Pancreas (tissue), 10 donors: ENCODE measurements around the gene KIF16B. TPM values are rescaled to one million over a fixed set of nuclear protein-coding genes. Genes with fewer than 3 reads are reported as not detected.
"Not testable (repeated sequence)": the region's sequence is repeated elsewhere in the genome, so short reads cannot be mapped to it uniquely, and the experiment has no call there.

ENCODE experiments used
- ATAC-seq, 4 donors: fragments of 200-7000 bp; cut with Tn5 transposase; one replicate each; pipeline versions ENCODE4 v1.8.0 to v1.9.1; 2020; ENCODE audit warnings: mild to moderate bottlenecking in 4 of 4, moderate library complexity in 4 of 4
- DNase-seq, 6 donors: peaks; one replicate each; pipeline ENCODE4 v3.0.0-alpha.2; 2020
- FAIRE-seq: peaks from 2 replicates; lab custom pipeline; 2012; peaks lifted over from hg19 to GRCh38; lab: Jason Lieb, UNC
- H3K27ac ChIP-seq, 4 donors: fragments of 200-600 bp; sonication (generic); 1 replicate in 3 of 4; 2 replicates in 1 of 4; pipeline versions ENCODE4 v1.5.0 to v1.8.0; 2020
- H3K27me3 ChIP-seq, 4 donors: fragments of 200-600 bp; one replicate each; pipeline ENCODE4 v1.8.0; 2021
- H3K36me3 ChIP-seq, 3 donors: fragments of 200-600 bp; sonication (generic) in 1 of 3; one replicate each; pipeline versions ENCODE4 v1.5.0 to v1.8.0; 2020 to 2021
- H3K4me1 ChIP-seq, 3 donors: fragments of 200-600 bp; one replicate each; pipeline ENCODE4 v1.8.0; 2021
- H3K4me3 ChIP-seq, 4 donors: fragments of 200-600 bp; sonication (generic) in 2 of 4; one replicate each; pipeline versions ENCODE4 v1.5.0 to v1.8.0; 2020 to 2021
- H3K9me3 ChIP-seq, 4 donors: fragments of 200-600 bp; one replicate each; pipeline ENCODE4 v1.8.0; 2021
- WGBS, 2 donors: extraction: QIAGEN DNeasy Blood & Tissue Kit; methylation state at CpG; one replicate each; pipeline ENCODE4 v1.1.7; 2013; 5-methylcytosine and 5-hydroxymethylcytosine counted together
- intact Hi-C, 3 donors: fragments of 100-400 bp; cut with DNase I; formaldehyde crosslinking; loops; one replicate each; pipeline versions ENCODE4 v1.11.1 to v1.14.2; 2022
- polyA plus RNA-seq, 2 donors: library from polyadenylated mRNA; stranded (reverse); fragments of 200-250 nt; gene quantifications; one replicate each; pipeline ENCODE4 v1.2.3, GENCODE V29; 2013
- total RNA-seq, 6 donors: library from RNA; stranded (reverse); fragmentation: NEBNext Ultra II Directional in 4 of 6; extraction: Animal tissue kit (Norgen Biotek cat#: 25700) in 4 of 6; gene quantifications; one replicate each; pipeline versions ENCODE4 v1.2.1 to v1.2.4, GENCODE V29; 2021 to 2023
- TF ChIP-seq, protein P1 (sequence below), 4 donors: fragments of 200-600 bp; sonication (generic) in 3 of 4; IDR thresholded peaks; one replicate each; pipeline versions ENCODE4 v1.5.0 to v1.8.0; 2021; ENCODE audit warnings: antibody characterized with exemption in 4 of 4
- donor health status: healthy with polysubstance abuse.
- donor health status: DM: no; HTN: no; CAD: no; lungs with moderate emphysema.
- donor health status: DM: no; HTN: no; CAD: no.
- donor health status: control.
- donor health status: control.
- donor health status: Bipolar disorder and iron deficiency.
- donor health status: DM: yes; HTN: yes; CAD: no.
- donor health status: DM: no; HTN: no; CAD: no.
- donor health status: DM: no; HTN: no; CAD: no.
- donor health status: DM: yes; HTN: yes; CAD: no.

Gene KIF16B
- total and polyA plus RNA-seq, 8 donors: 4.4 to 12.2 (median 7.3) TPM

DNA sequence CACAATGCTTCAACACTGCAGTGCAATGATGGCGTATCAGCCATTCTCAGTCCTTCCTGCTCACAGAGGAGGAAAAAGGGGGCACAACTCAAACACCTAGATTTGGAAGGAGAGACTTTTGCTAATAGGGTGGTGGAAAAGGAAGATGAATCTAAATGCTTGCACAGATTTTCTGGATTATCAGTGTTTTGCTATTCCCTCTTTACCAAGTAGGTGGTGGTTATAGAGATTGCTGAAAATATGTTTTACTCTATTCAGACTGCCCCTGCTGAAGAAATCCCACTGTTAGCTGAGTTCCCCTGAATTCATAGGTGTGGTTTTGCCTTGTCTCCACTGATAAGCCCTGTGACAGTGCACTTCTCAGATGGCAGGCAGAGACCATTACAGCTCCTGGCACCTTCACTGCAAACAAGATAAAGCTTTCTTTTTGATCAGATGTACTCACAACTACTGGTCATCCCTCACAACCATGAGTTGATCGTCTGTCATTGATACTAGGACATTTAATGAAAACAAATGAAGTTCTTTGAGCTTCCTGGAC, 311.4 kb downstream of the KIF16B start:
- Histone ChIP-seq H3K9me3 (no peaks in the 10 kb centered on the region), H3K36me3 (no peaks in the 10 kb centered on the region), H3K4me3 (no peak overlapping the region), H3K27ac (no peak overlapping the region), H3K27me3 (no peaks in the 10 kb centered on the region), H3K4me1 (peaks cover 0 to 9% (median 0%) of the 10 kb centered on the region in 3 donors)
- DNase-seq (no peak), ATAC-seq (no peak), FAIRE-seq (no peak)
- WGBS, 2 donors: 73 to 74% methylated on average over 2 of the region's 2 CpGs
- intact Hi-C loops: no loop called here
- TF ChIP-seq, protein P1, sequence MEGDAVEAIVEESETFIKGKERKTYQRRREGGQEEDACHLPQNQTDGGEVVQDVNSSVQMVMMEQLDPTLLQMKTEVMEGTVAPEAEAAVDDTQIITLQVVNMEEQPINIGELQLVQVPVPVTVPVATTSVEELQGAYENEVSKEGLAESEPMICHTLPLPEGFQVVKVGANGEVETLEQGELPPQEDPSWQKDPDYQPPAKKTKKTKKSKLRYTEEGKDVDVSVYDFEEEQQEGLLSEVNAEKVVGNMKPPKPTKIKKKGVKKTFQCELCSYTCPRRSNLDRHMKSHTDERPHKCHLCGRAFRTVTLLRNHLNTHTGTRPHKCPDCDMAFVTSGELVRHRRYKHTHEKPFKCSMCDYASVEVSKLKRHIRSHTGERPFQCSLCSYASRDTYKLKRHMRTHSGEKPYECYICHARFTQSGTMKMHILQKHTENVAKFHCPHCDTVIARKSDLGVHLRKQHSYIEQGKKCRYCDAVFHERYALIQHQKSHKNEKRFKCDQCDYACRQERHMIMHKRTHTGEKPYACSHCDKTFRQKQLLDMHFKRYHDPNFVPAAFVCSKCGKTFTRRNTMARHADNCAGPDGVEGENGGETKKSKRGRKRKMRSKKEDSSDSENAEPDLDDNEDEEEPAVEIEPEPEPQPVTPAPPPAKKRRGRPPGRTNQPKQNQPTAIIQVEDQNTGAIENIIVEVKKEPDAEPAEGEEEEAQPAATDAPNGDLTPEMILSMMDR (IDR thresholded peaks at IDR 0.05): no peak

DNA sequence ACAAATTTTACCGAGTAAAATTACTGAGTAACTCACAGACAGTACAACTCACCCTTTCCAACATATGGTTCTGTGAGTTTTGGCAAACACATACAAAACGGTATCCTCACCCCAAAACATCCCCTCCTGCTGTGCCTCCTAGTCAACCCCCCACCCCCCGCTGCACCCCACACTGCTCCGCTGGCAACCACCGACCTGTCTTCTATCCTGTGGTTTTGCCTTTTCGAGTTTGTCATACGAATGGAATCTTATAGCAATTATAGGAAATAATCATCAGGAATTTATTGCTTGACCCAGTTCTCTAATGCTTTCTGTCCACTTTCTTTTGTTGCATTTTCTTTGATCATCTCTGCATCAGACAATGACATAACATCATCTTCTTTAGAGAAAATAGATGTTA, 312.3 kb downstream of the KIF16B start:
- Histone ChIP-seq H3K27ac (no peak overlapping the region), H3K36me3 (no peaks in the 10 kb centered on the region), H3K4me1 (peaks cover 0 to 9% (median 0%) of the 10 kb centered on the region in 3 donors), H3K4me3 (no peak overlapping the region), H3K9me3 (no peaks in the 10 kb centered on the region), H3K27me3 (no peaks in the 10 kb centered on the region)
- WGBS, 2 donors: 84% methylated on average over 7 of the region's 7 CpGs
- TF ChIP-seq, protein P1 (IDR thresholded peaks at IDR 0.05): no peak
- no peak for ATAC-seq
- DNase-seq: no peak
- FAIRE-seq: no peak
- intact Hi-C loops: no loop called here

DNA sequence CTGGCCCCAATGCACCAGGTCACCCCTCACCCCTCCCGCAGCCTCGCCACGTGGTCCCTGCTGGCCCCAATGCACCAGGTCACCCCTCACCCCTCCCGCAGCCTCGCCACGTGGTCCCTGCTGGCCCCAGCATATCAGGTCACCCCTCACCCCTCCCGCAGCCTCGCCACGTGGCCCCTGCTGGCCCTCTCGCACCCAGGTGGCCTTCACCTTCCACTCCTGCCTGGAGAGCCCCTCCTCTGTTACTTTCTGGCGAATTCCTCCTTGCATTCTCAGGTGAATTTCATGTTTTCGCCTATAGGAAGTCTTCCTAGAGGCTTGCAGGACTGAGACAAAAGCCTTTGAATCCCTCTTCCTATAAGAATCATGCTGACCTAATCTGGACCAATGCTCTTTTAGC, 313.1 kb downstream of the KIF16B start:
- H3K27me3 ChIP-seq, FAIRE-seq, H3K4me3 ChIP-seq, ATAC-seq, H3K9me3 ChIP-seq, DNase-seq, H3K4me1 ChIP-seq, H3K36me3 ChIP-seq, H3K27ac ChIP-seq, intact Hi-C loops: not testable (repeated sequence)
- 86 to 87% methylated on average over 9 to 11 of the region's 12 CpGs for WGBS, 2 donors

DNA sequence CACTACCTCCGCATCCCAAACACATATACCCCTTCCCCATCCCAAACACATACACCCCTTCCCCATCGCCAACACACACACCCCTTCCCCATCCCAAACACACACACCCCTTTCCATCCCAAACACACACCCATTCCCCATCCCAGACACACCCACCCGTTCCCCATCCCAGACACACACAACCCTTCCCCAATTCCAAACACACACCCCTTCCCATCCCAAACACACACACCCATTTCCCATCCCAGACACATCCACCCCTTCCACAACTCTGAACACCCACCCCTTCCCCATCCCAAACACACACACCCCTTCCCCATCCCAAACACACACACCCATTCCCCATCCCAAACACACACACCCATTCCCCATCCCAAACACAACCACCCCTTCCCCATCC, 314.5 kb downstream of the KIF16B start:
- Histone ChIP-seq H3K9me3 (no peaks in the 10 kb centered on the region), H3K4me3 (no peak overlapping the region), H3K4me1 (peaks cover 0 to 9% (median 0%) of the 10 kb centered on the region in 3 donors), H3K36me3 (no peaks in the 10 kb centered on the region), H3K27ac (no peak overlapping the region), H3K27me3 (no peaks in the 10 kb centered on the region)
- TF ChIP-seq, protein P1 (IDR thresholded peaks at IDR 0.05): no peak
- DNase-seq: no peak
- FAIRE-seq: no peak
- 81 to 95% methylated on average over 3 of the region's 3 CpGs for WGBS, 2 donors
- no peak for ATAC-seq
- intact Hi-C loops: no loop called here

DNA sequence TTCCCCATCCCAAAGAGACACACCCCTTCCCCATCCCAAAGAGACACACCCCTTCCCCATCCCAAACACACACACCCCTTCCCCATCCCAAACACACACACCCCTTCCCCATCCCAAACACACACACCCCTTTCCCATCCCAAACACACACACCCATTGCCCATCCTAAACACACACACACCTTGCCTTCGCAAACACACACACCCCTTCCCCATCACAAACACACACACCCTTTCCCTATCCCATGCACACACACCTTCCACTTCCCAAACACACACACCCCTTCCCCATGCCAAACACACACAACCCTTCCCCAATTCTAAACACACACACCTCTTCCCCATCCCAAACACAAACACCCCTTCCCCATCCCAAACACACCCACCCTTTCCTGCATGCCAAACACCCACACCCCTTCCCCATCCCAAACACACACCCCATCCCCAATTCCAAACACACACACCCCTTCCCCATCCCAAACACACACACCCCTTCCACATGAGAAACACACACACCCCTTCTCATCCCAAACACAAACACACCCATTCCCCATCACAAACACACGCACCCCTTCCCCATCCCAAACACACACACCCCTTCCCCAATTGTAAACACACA, 315.3 kb downstream of the KIF16B start:
- TF ChIP-seq, protein P1 (IDR thresholded peaks at IDR 0.05): no peak
- H3K4me1 ChIP-seq: peaks cover 0 to 9% (median 0%) of the 10 kb centered on the region in 3 donors
- 75 to 79% methylated on average over 2 of the region's 2 CpGs for WGBS, 2 donors
- H3K27me3 ChIP-seq: no peaks in the 10 kb centered on the region
- DNase-seq (no peak), FAIRE-seq (no peak), ATAC-seq (no peak)
- H3K27ac ChIP-seq: no peak overlapping the region
- no peak overlapping the region for H3K4me3 ChIP-seq
- intact Hi-C loops: no loop called here
- no peaks in the 10 kb centered on the region for H3K9me3 ChIP-seq
- H3K36me3 ChIP-seq: no peaks in the 10 kb centered on the region
